OCI-LY3 (cell line): ENCODE data around the gene MGAT5B.

Experiments
- H2AFZ ChIP-seq: fragments of 200-600, 300-600 bp; shearing (Covaris generic); 2 replicates; pipeline ENCODE4 v1.6.0; 2014; ENCODE audit warnings: antibody characterized with exemption, low read depth, low read length
- H3K27ac ChIP-seq: fragments of 200-600, 300-600 bp; sonication (generic); 2 replicates; pipeline ENCODE4 v1.5.1; 2014; ENCODE audit warnings: mild to moderate bottlenecking, low read length, moderate library complexity, mixed read lengths
- H3K27me3 ChIP-seq: fragments of 200-600, 300-600 bp; sonication (generic); 2 replicates; pipeline ENCODE4 v1.6.1; 2014; ENCODE audit warnings: low read depth, low read length, mixed read lengths
- H3K36me3 ChIP-seq: fragments of 200-600, 300-600 bp; sonication (generic); replicated peaks from 2 replicates; pipeline ENCODE3; 2014; ENCODE audit warnings: low read depth, low read length, mixed read lengths
- H3K4me1 ChIP-seq: fragments of 300-600, 200-600 bp; sonication (generic); 2 replicates; pipeline ENCODE4 v1.6.1; 2014; ENCODE audit warnings: low read length, mixed read lengths
- H3K4me2 ChIP-seq: fragments of 200-600, 300-600 bp; sonication (generic); 2 replicates; pipeline ENCODE4 v1.6.1; 2014; ENCODE audit warnings: low read length, mixed read lengths
- H3K4me3 ChIP-seq: fragments of 300-600, 200-600 bp; sonication (generic); 2 replicates; pipeline ENCODE4 v1.5.1; 2014; ENCODE audit warnings: antibody characterized with exemption, mild to moderate bottlenecking, low read length, moderate library complexity
- H3K79me2 ChIP-seq: fragments of 300-600, 200-600 bp; shearing (Covaris generic); 2 replicates; pipeline ENCODE4 v1.6.1; 2014; ENCODE audit warnings: mild to moderate bottlenecking, low read length, mixed read lengths
- H3K9ac ChIP-seq: fragments of 300-600, 200-600 bp; shearing (Covaris generic); 2 replicates; pipeline ENCODE4 v1.6.0; 2014; ENCODE audit warnings: mild to moderate bottlenecking, low read length, moderate library complexity
- H3K9me3 ChIP-seq: fragments of 200-600, 300-600 bp; shearing (Covaris generic); 2 replicates; pipeline ENCODE4 v1.6.1; 2014; ENCODE audit warnings: low read length, mixed read lengths; ENCODE audit not compliant: insufficient read depth
- H4K20me1 ChIP-seq: fragments of 200-600, 300-600 bp; sonication (generic); 2 replicates; pipeline ENCODE4 v1.6.1; 2016; ENCODE audit warnings: low read length, mixed read lengths; ENCODE audit not compliant: insufficient read depth
- EZH2phosphoT487 ChIP-seq: fragments of 200-600 bp; shearing (Covaris generic); IDR thresholded peaks from 2 replicates; pipeline ENCODE4 v1.6.1; 2018; ENCODE audit warnings: antibody characterized with exemption, mixed run types, low read depth
- TF ChIP-seq, protein P1 (sequence below): fragments of 200-600, 300-600 bp; sonication (generic); IDR thresholded peaks from 2 replicates; pipeline ENCODE4 v1.5.1; 2014; ENCODE audit warnings: antibody characterized with exemption, low read length, low read depth

Gene MGAT5B

DNA sequence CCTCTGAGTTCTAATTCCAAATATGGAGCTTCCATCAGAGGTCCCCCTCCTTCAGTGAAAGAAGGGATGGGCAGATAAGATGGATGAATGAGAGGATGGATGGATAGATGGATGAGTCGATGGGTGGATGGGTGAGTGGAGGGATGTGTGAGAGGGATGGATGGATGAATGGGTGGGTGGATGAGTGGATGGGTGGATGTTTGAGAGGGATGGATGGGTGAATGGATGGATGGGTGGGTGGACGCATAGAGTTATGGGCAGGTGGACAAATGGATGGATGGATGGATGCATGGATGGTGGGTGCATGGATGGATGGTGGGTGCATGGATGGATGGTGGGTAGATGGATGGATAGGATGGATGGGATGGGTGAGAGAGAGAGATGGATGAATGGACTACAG lies 69.0 kb downstream of the MGAT5B start:
- no peak overlapping the region for H3K4me2 ChIP-seq
- H2AFZ ChIP-seq = no peak overlapping the region
- H3K9me3 ChIP-seq = no peaks in the 10 kb centered on the region
- no peaks in the 10 kb centered on the region for H4K20me1 ChIP-seq
- no peak overlapping the region for H3K27ac ChIP-seq
- H3K4me1 ChIP-seq = no peaks in the 10 kb centered on the region
- H3K27me3 ChIP-seq = peaks cover 24% of the 10 kb centered on the region
- no peaks in the 10 kb centered on the region for H3K36me3 ChIP-seq
- no peaks in the 10 kb centered on the region for H3K79me2 ChIP-seq
- no peak overlapping the region for H3K4me3 ChIP-seq
- H3K9ac ChIP-seq = no peak overlapping the region
- TF ChIP-seq, protein P1, sequence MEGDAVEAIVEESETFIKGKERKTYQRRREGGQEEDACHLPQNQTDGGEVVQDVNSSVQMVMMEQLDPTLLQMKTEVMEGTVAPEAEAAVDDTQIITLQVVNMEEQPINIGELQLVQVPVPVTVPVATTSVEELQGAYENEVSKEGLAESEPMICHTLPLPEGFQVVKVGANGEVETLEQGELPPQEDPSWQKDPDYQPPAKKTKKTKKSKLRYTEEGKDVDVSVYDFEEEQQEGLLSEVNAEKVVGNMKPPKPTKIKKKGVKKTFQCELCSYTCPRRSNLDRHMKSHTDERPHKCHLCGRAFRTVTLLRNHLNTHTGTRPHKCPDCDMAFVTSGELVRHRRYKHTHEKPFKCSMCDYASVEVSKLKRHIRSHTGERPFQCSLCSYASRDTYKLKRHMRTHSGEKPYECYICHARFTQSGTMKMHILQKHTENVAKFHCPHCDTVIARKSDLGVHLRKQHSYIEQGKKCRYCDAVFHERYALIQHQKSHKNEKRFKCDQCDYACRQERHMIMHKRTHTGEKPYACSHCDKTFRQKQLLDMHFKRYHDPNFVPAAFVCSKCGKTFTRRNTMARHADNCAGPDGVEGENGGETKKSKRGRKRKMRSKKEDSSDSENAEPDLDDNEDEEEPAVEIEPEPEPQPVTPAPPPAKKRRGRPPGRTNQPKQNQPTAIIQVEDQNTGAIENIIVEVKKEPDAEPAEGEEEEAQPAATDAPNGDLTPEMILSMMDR = no peak
- no peak for TF ChIP-seq EZH2phosphoT487

DNA sequence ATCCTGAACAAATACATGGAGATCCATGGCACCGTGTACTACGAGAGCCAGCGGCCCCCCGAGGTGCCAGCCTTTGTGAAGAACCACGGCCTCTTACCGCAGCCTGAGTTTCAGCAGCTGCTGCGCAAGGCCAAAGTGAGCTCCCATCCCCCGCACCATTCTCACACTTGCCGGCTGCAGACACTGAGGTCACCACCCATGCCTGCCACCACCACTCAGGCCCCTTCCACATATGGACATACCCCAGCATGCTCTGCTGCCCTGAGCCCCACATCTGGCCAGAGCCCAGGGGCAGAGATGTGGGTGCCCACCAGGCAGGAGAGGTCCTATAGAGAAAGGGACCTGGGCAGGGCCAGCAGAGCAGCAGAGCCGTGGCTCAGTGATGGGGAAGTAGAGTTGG lies 69.8 kb downstream of the MGAT5B start:
- Histone ChIP-seq H3K4me2 (no peak overlapping the region), H3K9me3 (no peaks in the 10 kb centered on the region), H3K79me2 (no peaks in the 10 kb centered on the region), H2AFZ (no peak overlapping the region), H3K36me3 (no peaks in the 10 kb centered on the region), H4K20me1 (no peaks in the 10 kb centered on the region), H3K27ac (no peak overlapping the region), H3K4me1 (no peaks in the 10 kb centered on the region), H3K4me3 (no peak overlapping the region), H3K27me3 (peaks cover 23% of the 10 kb centered on the region), H3K9ac (no peak overlapping the region)
- no peak for TF ChIP-seq EZH2phosphoT487
- TF ChIP-seq, protein P1 = no peak

DNA sequence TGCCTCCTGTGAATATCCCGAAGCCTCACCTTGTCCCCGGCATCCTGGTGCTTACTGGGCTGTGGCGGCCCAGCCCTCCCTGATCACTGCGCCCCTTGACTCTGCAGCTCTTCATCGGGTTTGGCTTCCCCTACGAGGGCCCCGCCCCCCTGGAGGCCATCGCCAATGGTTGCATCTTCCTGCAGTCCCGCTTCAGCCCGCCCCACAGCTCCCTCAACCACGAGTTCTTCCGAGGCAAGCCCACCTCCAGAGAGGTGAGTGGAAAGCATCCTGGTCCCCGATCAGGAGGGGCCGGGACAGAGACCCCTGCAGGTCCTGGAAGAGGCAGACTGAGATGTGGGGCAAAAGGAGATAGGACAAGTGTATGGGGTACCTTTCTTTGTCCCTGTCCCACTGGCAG lies 72.1 kb downstream of the MGAT5B start:
- TF ChIP-seq, protein P1 = no peak
- H2AFZ ChIP-seq = no peak overlapping the region
- H3K79me2 ChIP-seq = no peaks in the 10 kb centered on the region
- no peak overlapping the region for H3K4me2 ChIP-seq
- no peaks in the 10 kb centered on the region for H3K4me1 ChIP-seq
- H3K9me3 ChIP-seq = no peaks in the 10 kb centered on the region
- H3K4me3 ChIP-seq = no peak overlapping the region
- H4K20me1 ChIP-seq = no peaks in the 10 kb centered on the region
- H3K27me3 ChIP-seq = peaks cover 4% of the 10 kb centered on the region; the same call in 1 of the 2 replicates
- H3K27ac ChIP-seq = no peak overlapping the region
- H3K36me3 ChIP-seq = no peaks in the 10 kb centered on the region
- no peak overlapping the region for H3K9ac ChIP-seq

DNA sequence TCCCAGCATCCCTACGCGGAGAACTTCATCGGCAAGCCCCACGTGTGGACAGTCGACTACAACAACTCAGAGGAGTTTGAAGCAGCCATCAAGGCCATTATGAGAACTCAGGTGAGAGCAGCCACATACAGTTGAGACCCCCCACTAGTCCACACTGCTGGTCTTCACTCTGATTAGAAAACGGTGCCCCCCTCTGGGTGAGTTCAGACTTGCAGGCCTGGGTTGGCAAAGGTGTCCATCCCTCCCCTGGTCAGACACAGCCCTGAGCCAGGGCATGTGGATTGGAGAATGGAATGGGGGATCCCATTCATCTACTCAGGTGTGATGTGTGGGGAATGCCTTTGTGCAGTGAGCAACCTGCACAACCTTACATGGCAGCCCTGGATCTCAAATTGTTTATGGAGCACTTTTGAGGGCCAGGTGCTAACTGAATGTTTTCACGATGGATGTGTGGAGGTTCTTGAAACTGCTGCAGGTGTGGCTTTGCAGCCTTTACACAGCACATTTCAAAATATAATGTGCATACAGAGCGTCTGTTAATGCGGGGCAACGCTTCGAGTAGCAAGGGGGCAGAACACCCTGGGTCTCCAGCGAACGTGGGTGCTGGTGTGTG lies 72.6 kb downstream of the MGAT5B start:
- H3K4me3 ChIP-seq = no peak overlapping the region
- H3K36me3 ChIP-seq = no peaks in the 10 kb centered on the region
- no peak overlapping the region for H2AFZ ChIP-seq
- no peak overlapping the region for H3K27ac ChIP-seq
- H4K20me1 ChIP-seq = no peaks in the 10 kb centered on the region
- no peaks in the 10 kb centered on the region for H3K79me2 ChIP-seq
- H3K4me2 ChIP-seq = no peak overlapping the region
- H3K4me1 ChIP-seq = no peaks in the 10 kb centered on the region
- H3K9me3 ChIP-seq = no peaks in the 10 kb centered on the region
- no peak overlapping the region for H3K9ac ChIP-seq
- H3K27me3 ChIP-seq = peaks cover 4% of the 10 kb centered on the region; the same call in 1 of the 2 replicates
- TF ChIP-seq EZH2phosphoT487 = no peak
- TF ChIP-seq, protein P1 = peak; percentile 17
